ENCODE results near the gene FAM216B. TPM values are rescaled to one million over a fixed set of nuclear protein-coding genes. Genes with fewer than 3 reads are reported as not detected.

FAM216B gene
- not detected in 5 replicates for total RNA-seq (2022; extraction: Qiagen RNA extraction)

DNA sequence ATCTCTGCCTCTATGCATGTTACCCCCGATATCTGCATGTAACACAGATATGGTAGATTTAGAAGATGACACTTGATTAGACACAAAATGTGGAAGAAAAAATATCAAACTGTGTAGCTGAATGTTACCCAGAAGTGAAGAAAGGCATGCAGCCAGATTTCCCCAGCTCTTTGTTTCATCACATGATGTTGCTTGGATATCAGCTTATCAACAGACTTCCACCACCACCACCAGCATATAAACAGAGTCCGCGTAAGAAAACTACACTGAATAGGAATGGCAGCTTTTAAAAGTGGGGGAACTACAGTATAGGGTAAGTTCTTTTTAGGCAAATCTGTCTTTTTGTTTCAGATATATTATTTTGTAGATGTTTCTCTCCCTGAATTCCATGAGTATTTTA is at the start of gene FAM216B:
FAM216B (plus strand) TSS at position 233 of the 400 bp plus-strand sequence. CDS start 2,484 bp downstream, outside the sequence.

Other genes with a start within 250 kb of the FAM216B start
- gene TNFSF11, start 207.4 kb upstream of the FAM216B start, total RNA-seq (2022; extraction: Qiagen RNA extraction) = not detected in 5 replicates
- gene EPSTI1, start 210.7 kb downstream of the FAM216B start, total RNA-seq (2022; extraction: Qiagen RNA extraction) = 0.25 to 0.85 TPM (median 0.32 TPM) in 5 replicates
- gene DNAJC15, start 242.0 kb downstream of the FAM216B start, total RNA-seq (2022; extraction: Qiagen RNA extraction) = 0.14 to 0.47 TPM (median 0.18 TPM) in 5 replicates

Measured in A549 treated with Hydrocortisone at 1 μM for 4 hours (cell line).